HFF-Myc (cell line): ENCODE measurements around the gene OTOP2.

Source experiments
- DNase-seq: peaks from one replicate; pipeline ENCODE4 v3.0.0-alpha.2; 2011; ENCODE audit warnings: low read depth; ENCODE audit errors: extremely low read depth
- H3K4me3 ChIP-seq: replicated peaks from 2 replicates; pipeline ENCODE4 v1.5.1; 2011; ENCODE audit warnings: low read depth, mild to moderate bottlenecking, control low read depth, low read length
- TF ChIP-seq, protein P1 (sequence below): IDR thresholded peaks from 2 replicates; pipeline ENCODE4 v1.5.1; 2012; ENCODE audit warnings: mild to moderate bottlenecking, low read depth, low read length, control low read depth; ENCODE audit errors: missing control alignments

The OTOP2 gene

DNA sequence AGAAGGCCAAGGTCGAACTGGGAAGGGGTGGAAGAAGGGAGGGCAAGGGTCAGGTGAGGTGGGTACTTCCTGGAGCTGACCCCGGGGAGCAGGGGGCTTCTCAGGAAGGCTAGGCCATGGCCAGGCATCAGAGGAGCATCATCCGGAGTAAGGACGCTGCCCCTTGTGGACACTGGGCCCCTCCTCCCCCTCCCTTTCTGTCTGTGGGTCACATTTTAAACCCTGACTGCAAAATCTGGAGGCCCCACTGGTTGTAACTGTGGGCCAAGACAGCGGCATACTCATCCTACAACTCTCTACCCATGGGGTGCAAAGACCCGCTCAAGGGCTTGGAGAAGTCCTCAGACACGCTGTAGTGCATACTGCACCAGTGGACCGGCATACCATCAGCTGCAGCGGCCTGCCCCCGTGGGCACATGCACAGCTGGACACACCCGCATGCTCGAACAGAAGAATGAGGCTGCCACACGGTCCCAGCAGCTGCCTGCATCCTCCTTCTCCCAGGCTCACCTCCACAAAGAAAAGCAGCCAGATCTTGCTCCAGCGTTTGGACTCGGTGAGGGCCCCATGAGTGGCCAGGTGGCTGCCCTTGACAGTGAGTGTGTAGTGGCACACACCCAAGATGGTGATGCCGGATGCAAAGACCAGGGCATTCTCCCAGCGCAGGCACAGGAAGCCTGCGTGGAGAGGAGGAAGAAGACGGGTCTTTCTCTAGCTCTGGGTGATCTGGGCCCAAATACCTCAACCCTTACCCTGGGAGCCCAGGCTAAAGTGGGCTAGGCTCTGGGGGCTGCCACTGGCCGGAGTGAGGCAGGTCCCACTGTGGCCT, 31.8 kb upstream of the OTOP2 start:
- DNase-seq: no peak
- TF ChIP-seq, protein P1, sequence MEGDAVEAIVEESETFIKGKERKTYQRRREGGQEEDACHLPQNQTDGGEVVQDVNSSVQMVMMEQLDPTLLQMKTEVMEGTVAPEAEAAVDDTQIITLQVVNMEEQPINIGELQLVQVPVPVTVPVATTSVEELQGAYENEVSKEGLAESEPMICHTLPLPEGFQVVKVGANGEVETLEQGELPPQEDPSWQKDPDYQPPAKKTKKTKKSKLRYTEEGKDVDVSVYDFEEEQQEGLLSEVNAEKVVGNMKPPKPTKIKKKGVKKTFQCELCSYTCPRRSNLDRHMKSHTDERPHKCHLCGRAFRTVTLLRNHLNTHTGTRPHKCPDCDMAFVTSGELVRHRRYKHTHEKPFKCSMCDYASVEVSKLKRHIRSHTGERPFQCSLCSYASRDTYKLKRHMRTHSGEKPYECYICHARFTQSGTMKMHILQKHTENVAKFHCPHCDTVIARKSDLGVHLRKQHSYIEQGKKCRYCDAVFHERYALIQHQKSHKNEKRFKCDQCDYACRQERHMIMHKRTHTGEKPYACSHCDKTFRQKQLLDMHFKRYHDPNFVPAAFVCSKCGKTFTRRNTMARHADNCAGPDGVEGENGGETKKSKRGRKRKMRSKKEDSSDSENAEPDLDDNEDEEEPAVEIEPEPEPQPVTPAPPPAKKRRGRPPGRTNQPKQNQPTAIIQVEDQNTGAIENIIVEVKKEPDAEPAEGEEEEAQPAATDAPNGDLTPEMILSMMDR: no peak
- no peak overlapping the region for H3K4me3 ChIP-seq

DNA sequence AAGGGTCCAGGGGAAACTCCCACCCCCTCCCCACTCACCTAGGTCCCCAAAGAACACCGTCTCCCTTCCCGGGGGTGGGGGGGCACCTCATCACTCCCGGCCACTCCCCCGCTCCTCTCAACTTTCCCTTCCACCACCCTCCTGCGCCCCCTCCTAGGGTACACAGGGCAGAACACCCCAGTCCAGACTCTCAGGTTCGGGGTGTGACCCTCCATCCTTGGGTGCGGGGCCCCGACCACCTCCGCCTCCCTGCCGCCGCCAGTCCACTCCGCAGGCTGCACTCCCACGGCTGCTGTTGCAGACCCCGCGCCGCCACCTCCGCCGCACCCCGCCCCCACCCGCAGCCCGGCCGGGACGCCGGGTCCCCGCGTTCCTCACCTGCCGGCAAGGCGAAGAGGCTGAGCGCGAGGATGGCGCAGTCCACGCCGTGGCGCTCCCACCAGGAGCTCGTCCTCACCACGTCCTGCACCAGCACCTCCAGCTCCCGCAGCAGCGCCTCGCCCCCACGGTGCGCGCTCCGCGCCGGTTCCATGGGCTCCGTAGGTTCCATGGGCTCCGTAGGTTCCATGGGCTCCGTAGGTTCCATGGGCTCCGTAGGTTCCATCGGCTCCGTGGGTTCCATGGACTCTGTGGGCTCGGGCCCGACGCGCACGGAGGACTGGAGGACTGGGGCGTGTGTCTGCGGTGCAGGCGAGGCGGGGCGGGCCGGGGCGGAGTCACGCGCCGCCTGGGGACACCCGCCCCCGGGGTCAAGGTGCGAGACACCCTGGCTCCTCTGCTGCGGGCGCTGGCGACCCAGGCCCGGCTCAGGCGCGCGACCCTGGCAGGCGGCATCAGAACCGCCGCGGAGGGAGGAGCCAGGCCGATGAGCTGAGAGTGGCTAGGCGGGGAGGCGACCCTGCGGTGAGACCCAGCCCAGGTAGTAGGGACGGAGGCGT, 30.8 kb upstream of the OTOP2 start, which contains the start of gene FADS6:
FADS6 (minus strand) TSS at position 660 of the 938 bp plus-strand sequence; CDS start at position 622, 38 bp downstream.
- DNase-seq: no peak
- TF ChIP-seq, protein P1: no peak
- no peak within 1 kb of the TSS for H3K4me3 ChIP-seq

DNA sequence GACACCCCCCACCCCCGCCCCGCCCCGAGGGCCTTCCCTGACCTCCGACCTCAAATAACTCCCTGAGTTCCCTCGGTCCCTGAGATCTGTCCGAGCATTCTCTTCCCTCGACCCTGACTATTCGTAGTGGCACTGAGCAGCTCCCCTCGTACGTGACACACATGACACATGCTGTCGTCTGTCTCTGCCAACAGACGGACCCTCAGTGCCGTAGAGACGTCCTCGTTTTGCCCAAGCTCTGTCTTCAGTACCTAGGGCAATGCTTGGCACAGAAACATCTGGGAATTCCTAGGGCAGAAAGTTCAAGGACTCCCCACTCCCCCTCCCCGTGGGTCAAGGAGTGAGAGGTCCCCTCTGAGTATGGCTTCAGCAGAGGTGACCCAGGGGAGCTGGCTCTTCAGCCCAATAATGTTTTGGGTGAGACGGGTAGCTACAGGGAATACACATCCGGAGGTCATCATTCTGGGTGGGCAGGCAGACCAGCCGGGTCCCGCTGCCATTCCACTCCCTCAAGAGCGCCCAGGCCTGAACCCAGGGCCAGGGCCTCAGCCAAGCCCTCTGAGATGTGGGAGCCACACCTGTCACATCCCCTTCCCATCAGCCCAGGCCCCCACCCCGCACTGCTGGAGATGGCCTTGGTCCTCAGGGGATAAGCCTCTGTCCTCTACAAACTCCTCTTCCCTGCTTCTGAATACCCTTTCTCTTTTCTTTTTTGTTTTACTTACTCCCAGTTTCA, 30.0 kb upstream of the OTOP2 start:
- no peak for DNase-seq
- TF ChIP-seq, protein P1: no peak
- H3K4me3 ChIP-seq: no peak overlapping the region

DNA sequence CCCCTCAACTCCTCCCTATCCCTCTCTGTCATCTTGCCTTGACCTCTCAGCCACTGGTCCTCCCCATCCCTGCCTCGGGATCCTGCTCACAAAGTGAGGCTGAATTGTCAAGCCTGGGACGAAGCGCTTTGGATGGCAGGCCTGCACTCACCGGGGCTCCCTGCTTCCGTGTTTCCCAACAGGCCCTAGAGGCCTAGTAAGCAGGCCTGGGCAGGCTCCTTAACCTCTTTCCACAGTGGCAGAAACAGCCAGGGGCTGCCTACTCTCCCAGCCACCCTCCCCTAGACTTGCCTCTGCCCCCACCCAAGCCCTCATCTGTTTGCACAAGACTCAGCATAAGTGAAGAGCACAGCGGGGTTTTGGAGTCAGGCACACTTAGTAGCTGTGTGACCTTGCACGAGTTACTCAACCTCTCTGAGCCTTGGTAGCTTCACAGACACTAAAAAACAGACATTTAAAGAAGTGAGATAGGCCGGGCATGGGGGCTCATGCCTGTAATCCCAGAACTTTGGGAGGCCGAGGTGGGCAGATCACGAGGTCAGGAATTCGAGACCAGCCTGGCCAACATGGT, 25.6 kb upstream of the OTOP2 start:
- TF ChIP-seq, protein P1: no peak
- H3K4me3 ChIP-seq: no peak overlapping the region
- no peak for DNase-seq

DNA sequence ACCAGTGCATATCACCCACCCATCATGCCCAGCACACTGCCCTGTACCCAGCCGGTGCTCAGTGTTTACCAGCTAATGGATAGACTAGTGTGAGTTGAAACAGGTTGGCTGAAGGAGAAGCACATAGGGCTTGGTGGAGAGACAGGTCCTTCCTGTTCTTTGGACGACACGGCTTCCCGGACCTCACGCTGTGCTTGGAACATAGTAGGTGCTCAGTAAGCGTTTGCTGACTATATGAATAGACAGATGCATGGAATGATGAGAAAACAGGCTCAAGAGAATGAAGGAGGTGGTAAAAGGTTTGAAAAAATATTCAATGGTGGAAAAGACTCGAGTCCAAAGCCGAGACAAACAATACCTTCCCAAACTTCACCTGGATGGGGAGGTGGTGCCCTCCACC, 23.9 kb upstream of the OTOP2 start:
- TF ChIP-seq, protein P1: no peak
- DNase-seq: no peak
- no peak overlapping the region for H3K4me3 ChIP-seq
